GM21723 (cell line): ENCODE data around the gene ADGRD1.
"Not testable (repeated sequence)": the region's sequence is repeated elsewhere in the genome, so short reads cannot be mapped to it uniquely, and the experiment has no call there.

Experiments
- ATAC-seq: cut with Tn5 transposase; IDR thresholded peaks from one replicate; pipeline ENCODE4 v1.9.1; 2021; ENCODE audit warnings: mild to moderate bottlenecking, moderate library complexity; ENCODE audit not compliant: unreplicated experiment

The ADGRD1 gene

GRCh38 chr12:130937063-130937462 is 16.6 kb upstream of the ADGRD1 start:
- ATAC-seq: no peak

GRCh38 chr12:130937546-130937945 is 16.2 kb upstream of the ADGRD1 start:
- not testable (repeated sequence) for ATAC-seq

GRCh38 chr12:130938186-130938585 is 15.5 kb upstream of the ADGRD1 start:
- ATAC-seq: no peak

GRCh38 chr12:130944878-130945277 is 8.8 kb upstream of the ADGRD1 start:
- no peak for ATAC-seq

- no peak for ATAC-seq
Measured at GRCh38 chr12:130945786-130946492, 7.8 kb upstream of the ADGRD1 start.

- no peak for ATAC-seq
Measured at GRCh38 chr12:130947028-130947613, 6.6 kb upstream of the ADGRD1 start.

- no peak for ATAC-seq
Measured at GRCh38 chr12:130948136-130948535, 5.6 kb upstream of the ADGRD1 start.

- ATAC-seq: no peak
Measured at GRCh38 chr12:130948751-130949150, 5.0 kb upstream of the ADGRD1 start.

GRCh38 chr12:130949806-130950205 is 3.9 kb upstream of the ADGRD1 start:
- ATAC-seq: no peak

- ATAC-seq: no peak
Measured at GRCh38 chr12:130951636-130952035, 2.1 kb upstream of the ADGRD1 start.

- no peak for ATAC-seq
Measured at GRCh38 chr12:130952171-130952954, 1.3 kb upstream of the ADGRD1 start.

- ATAC-seq: no peak
Measured at GRCh38 chr12:130954544-130954831, 781 bp downstream of the ADGRD1 start.

- ATAC-seq: no peak
Measured at GRCh38 chr12:130955238-130955816, 1.6 kb downstream of the ADGRD1 start.

- no peak for ATAC-seq
Measured at GRCh38 chr12:130956009-130956408, 2.3 kb downstream of the ADGRD1 start.

- ATAC-seq: no peak
Measured at GRCh38 chr12:130956456-130957303, 3.0 kb downstream of the ADGRD1 start.

- ATAC-seq: no peak
Measured at GRCh38 chr12:130957304-130957621, 3.6 kb downstream of the ADGRD1 start.

- no peak for ATAC-seq
Measured at GRCh38 chr12:130958557-130959140, 4.9 kb downstream of the ADGRD1 start.

- ATAC-seq: no peak
Measured at GRCh38 chr12:130959632-130960031, 5.9 kb downstream of the ADGRD1 start.

- ATAC-seq: no peak
Measured at GRCh38 chr12:130960058-130960457, 6.4 kb downstream of the ADGRD1 start.

GRCh38 chr12:130960787-130961186 is 7.1 kb downstream of the ADGRD1 start:
- no peak for ATAC-seq
